Body of pancreas (tissue), 4 donors: ENCODE results near the gene PINLYP.

Experiments
- POLR2A ChIP-seq, 3 donors: fragments of 450-650 bp; IDR thresholded peaks; one replicate each; pipeline ENCODE4 v1.6.1; 2016; ENCODE audit warnings: antibody characterized with exemption in 3 of 3, mild to moderate bottlenecking in 2 of 3
- TF ChIP-seq, protein P1 (sequence below), 7 experiments: fragments of 450-650 bp in 4 of 7; fragments of 200-600 bp in 3 of 7; sonication (generic) in 3 of 7; IDR thresholded peaks; one replicate each; pipeline ENCODE4 v1.5.1; 2016 to 2019; ENCODE audit warnings: antibody characterized with exemption in 7 of 7

GRCh38 chr19:43548706-43549105, 26.9 kb upstream of the PINLYP start:
- TF ChIP-seq, protein P1, sequence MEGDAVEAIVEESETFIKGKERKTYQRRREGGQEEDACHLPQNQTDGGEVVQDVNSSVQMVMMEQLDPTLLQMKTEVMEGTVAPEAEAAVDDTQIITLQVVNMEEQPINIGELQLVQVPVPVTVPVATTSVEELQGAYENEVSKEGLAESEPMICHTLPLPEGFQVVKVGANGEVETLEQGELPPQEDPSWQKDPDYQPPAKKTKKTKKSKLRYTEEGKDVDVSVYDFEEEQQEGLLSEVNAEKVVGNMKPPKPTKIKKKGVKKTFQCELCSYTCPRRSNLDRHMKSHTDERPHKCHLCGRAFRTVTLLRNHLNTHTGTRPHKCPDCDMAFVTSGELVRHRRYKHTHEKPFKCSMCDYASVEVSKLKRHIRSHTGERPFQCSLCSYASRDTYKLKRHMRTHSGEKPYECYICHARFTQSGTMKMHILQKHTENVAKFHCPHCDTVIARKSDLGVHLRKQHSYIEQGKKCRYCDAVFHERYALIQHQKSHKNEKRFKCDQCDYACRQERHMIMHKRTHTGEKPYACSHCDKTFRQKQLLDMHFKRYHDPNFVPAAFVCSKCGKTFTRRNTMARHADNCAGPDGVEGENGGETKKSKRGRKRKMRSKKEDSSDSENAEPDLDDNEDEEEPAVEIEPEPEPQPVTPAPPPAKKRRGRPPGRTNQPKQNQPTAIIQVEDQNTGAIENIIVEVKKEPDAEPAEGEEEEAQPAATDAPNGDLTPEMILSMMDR (IDR thresholded peaks at IDR 0.05), result no peak
- no peak for TF ChIP-seq POLR2A (IDR thresholded peaks at IDR 0.05)
